IMR-90 (cell line): Measurements from ENCODE around the gene NPAS3. TPM values are rescaled to one million over a fixed set of nuclear protein-coding genes. Genes with fewer than 3 reads are reported as not detected.

ENCODE experiments used
- ATAC-seq: fragments of 200-7000 bp; cut with Tn5 transposase; 2 replicates; pipeline ENCODE4 v1.9.1; 2020; ENCODE audit warnings: low read depth, mild to moderate bottlenecking, moderate library complexity
- BruUV-seq: library from RNA; stranded (reverse); fragments of 400-500 nt; replicated peaks from 2 replicates; lab custom pipeline; 2021; lab: Mats Ljungman, UMichigan
- CTCF ChIA-PET: fragments of 300-600 bp; formaldehyde crosslinking; extraction: SDS; loops from one replicate; lab custom pipeline; 2021; ENCODE audit warnings: antibody characterized with exemption; lab: Yijun Ruan, JAX
- POLR2A ChIA-PET: fragments of 300-600 bp; sonication (Branson Sonifier 250); formaldehyde crosslinking; loops from one replicate; lab custom pipeline; 2022; ENCODE audit warnings: antibody characterized with exemption; ENCODE audit not compliant: unreplicated experiment; lab: Charles Lee
- DNase-seq: peaks from one replicate; pipeline ENCODE4 v3.0.0; 2013
- H2AFZ ChIP-seq: replicated peaks from 2 replicates; pipeline ENCODE3; 2013; ENCODE audit warnings: low read length, mild to moderate bottlenecking; ENCODE audit not compliant: poor library complexity
- H2AK5ac ChIP-seq: 2 replicates; pipeline ENCODE4 v1.6.1; 2013; ENCODE audit warnings: low read depth, low read length, inconsistent platforms
- H2AK9ac ChIP-seq: replicated peaks from 2 replicates; pipeline ENCODE3; 2013; ENCODE audit warnings: mild to moderate bottlenecking, low read depth, low read length, moderate library complexity; ENCODE audit not compliant: poor library complexity
- H2BK120ac ChIP-seq: 2 replicates; pipeline ENCODE4 v1.6.1; 2013; ENCODE audit warnings: low read depth, low read length, inconsistent platforms
- H2BK15ac ChIP-seq: 3 replicates; pipeline ENCODE4 v1.6.1; 2013; ENCODE audit warnings: low read depth, low read length, inconsistent platforms
- H2BK20ac ChIP-seq: 2 replicates; pipeline ENCODE4 v1.6.1; 2013; ENCODE audit warnings: low read depth, mild to moderate bottlenecking, inconsistent platforms, low read length, moderate library complexity
- H2BK5ac ChIP-seq: 2 replicates; pipeline ENCODE4 v1.6.1; 2013; ENCODE audit warnings: mild to moderate bottlenecking, low read depth, low read length, inconsistent platforms; ENCODE audit not compliant: poor library complexity, severe bottlenecking
- H3K14ac ChIP-seq: replicated peaks from 2 replicates; pipeline ENCODE4 v1.6.1; 2013; ENCODE audit warnings: low read depth, low read length, inconsistent platforms
- H3K18ac ChIP-seq: 2 replicates; pipeline ENCODE4 v1.6.1; 2013; ENCODE audit warnings: low read depth, low read length, control low read depth
- H3K23ac ChIP-seq: 2 replicates; pipeline ENCODE4 v1.6.1; 2013; ENCODE audit warnings: low read depth, low read length, inconsistent platforms
- H3K27ac ChIP-seq: 2 replicates; pipeline ENCODE4 v1.5.1; 2013; ENCODE audit warnings: mild to moderate bottlenecking, control low read depth, low read length; ENCODE audit not compliant: insufficient read depth
- H3K27me3 ChIP-seq: 2 replicates; pipeline ENCODE4 v1.6.1; 2013; ENCODE audit warnings: low read length; ENCODE audit not compliant: control insufficient read depth, insufficient read depth
- H3K36me3 ChIP-seq: 2 replicates; pipeline ENCODE4 v1.6.1; 2013; ENCODE audit warnings: low read length, mixed read lengths; ENCODE audit not compliant: control insufficient read depth, insufficient read depth
- H3K4ac ChIP-seq: 2 replicates; pipeline ENCODE4 v1.6.1; 2013; ENCODE audit warnings: low read depth, low read length, inconsistent platforms
- H3K4me1 ChIP-seq: 2 replicates; pipeline ENCODE4 v1.6.1; 2013; ENCODE audit warnings: low read length, mixed read lengths; ENCODE audit not compliant: control insufficient read depth, insufficient read depth
- H3K4me2 ChIP-seq: 2 replicates; pipeline ENCODE4 v1.6.1; 2013; ENCODE audit warnings: low read depth, mild to moderate bottlenecking, control low read depth, low read length, moderate library complexity
- H3K4me3 ChIP-seq: 2 replicates; pipeline ENCODE4 v1.5.1; 2013; ENCODE audit warnings: low read depth, mild to moderate bottlenecking, control low read depth, low read length, moderate library complexity; ENCODE audit not compliant: insufficient read depth
- H3K56ac ChIP-seq: 2 replicates; pipeline ENCODE4 v1.6.1; 2013; ENCODE audit warnings: low read length, inconsistent platforms; ENCODE audit not compliant: insufficient read depth; ENCODE audit errors: extremely low read depth
- H3K79me1 ChIP-seq, 2 experiments: 2 replicates each; pipeline ENCODE4 v1.6.1; 2013; ENCODE audit warnings: low read length in 2 of 2, inconsistent platforms in 1 of 2, low read depth in 1 of 2
- H3K9ac ChIP-seq: 2 replicates; pipeline ENCODE4 v1.6.1; 2013; ENCODE audit warnings: low read depth, low read length, control low read depth
- H3K9me1 ChIP-seq: 2 replicates; pipeline ENCODE4 v1.6.1; 2013; ENCODE audit warnings: low read length, inconsistent platforms; ENCODE audit not compliant: insufficient read depth
- H3K9me3 ChIP-seq: 2 replicates; pipeline ENCODE4 v1.6.1; 2013; ENCODE audit warnings: low read length; ENCODE audit not compliant: control insufficient read depth, insufficient read depth
- H4K20me1 ChIP-seq: 2 replicates; pipeline ENCODE4 v1.6.1; 2013; ENCODE audit warnings: low read length, inconsistent platforms; ENCODE audit not compliant: insufficient read depth
- H4K5ac ChIP-seq: 2 replicates; pipeline ENCODE4 v1.6.1; 2013; ENCODE audit warnings: mild to moderate bottlenecking, low read depth, low read length, control low read depth
- H4K8ac ChIP-seq, 2 experiments: 2 replicates each; pipeline ENCODE4 v1.6.1; 2013; ENCODE audit warnings: low read depth in 2 of 2, low read length in 2 of 2, control low read depth in 1 of 2, inconsistent platforms in 1 of 2
- H4K91ac ChIP-seq: 2 replicates; pipeline ENCODE4 v1.6.1; 2013; ENCODE audit warnings: low read depth, low read length, inconsistent platforms; ENCODE audit not compliant: insufficient read depth
- BHLHE40 ChIP-seq: fragments of 150-350 bp; IDR thresholded peaks from 2 replicates; pipeline ENCODE4 v1.6.1; 2016; ENCODE audit warnings: mild to moderate bottlenecking, low read depth, low read length
- CEBPB ChIP-seq: IDR thresholded peaks from 2 replicates; pipeline ENCODE4 v1.6.1; 2012; ENCODE audit warnings: low read depth, low read length, improper control_type of control experiment
- CTCF ChIP-seq: conservative IDR thresholded peaks from 2 replicates; pipeline ENCODE4 v1.5.1; 2012; ENCODE audit warnings: mild to moderate bottlenecking, low read depth, low read length, improper control_type of control experiment
- FOS ChIP-seq: fragments of 150-350 bp; IDR thresholded peaks from 2 replicates; pipeline ENCODE4 v1.6.1; 2016; ENCODE audit warnings: low read depth, low read length
- MAFK ChIP-seq: IDR thresholded peaks from 2 replicates; pipeline ENCODE4 v1.6.1; 2012; ENCODE audit warnings: low read depth, low read length, improper control_type of control experiment
- MAZ ChIP-seq: IDR thresholded peaks from 2 replicates; pipeline ENCODE4 v1.6.1; 2012; ENCODE audit warnings: low read depth, mild to moderate bottlenecking, low read length, improper control_type of control experiment, moderate library complexity, borderline replicate concordance
- POLR2A ChIP-seq: IDR thresholded peaks from 2 replicates; pipeline ENCODE4 v1.6.1; 2012; ENCODE audit warnings: mild to moderate bottlenecking, low read depth, low read length
- RAD21 ChIP-seq: IDR thresholded peaks from 2 replicates; pipeline ENCODE4 v1.6.1; 2012; ENCODE audit warnings: low read length, improper control_type of control experiment
- RCOR1 ChIP-seq: IDR thresholded peaks from 2 replicates; pipeline ENCODE4 v1.6.1; 2012; ENCODE audit warnings: mild to moderate bottlenecking, low read length, improper control_type of control experiment; ENCODE audit not compliant: insufficient replicate concordance
- SMC3 ChIP-seq: fragments of 150-350 bp; IDR thresholded peaks from 2 replicates; pipeline ENCODE4 v1.6.1; 2016; ENCODE audit warnings: low read depth, mild to moderate bottlenecking, antibody characterized with exemption, low read length, moderate library complexity
- WGBS, 2 experiments: methylation state at CpG; one replicate each; pipeline versions ENCODE4 v1.1.5 to v1.1.7; 2013; ENCODE audit warnings: missing lambda C conversion rate in 2 of 2; ENCODE audit not compliant: insufficient read length in 1 of 2; ENCODE audit errors: extremely low coverage in 2 of 2; 5-methylcytosine and 5-hydroxymethylcytosine counted together
- dilution Hi-C: fragments of 300-500 bp; cut with HindIII; formaldehyde crosslinking; loops from one replicate; pipeline ENCODE4 v1.14.3; 2018; ENCODE audit warnings: low sequenced_read_pairs; ENCODE audit not compliant: unreplicated experiment
- in situ Hi-C: fragments of 300-500 bp; cut with MboI; formaldehyde crosslinking; loops from 3 replicates; pipeline ENCODE4 v1.14.3; 2019; ENCODE audit warnings: low sequenced_read_pairs, inconsistent platforms, mixed read lengths
- intact Hi-C: fragments of 100-400 bp; cut with micrococcal nuclease; formaldehyde crosslinking; loops from 2 replicates; pipeline ENCODE4 v1.10.0; 2022
- polyA plus RNA-seq, 3 experiments: library from polyadenylated mRNA; depleted of rRNA; stranded (reverse); fragments of >200 nt; gene quantifications; 2 replicates each; pipeline ENCODE4 v1.2.3, GENCODE V29; 2012; ENCODE audit warnings: low replicate concordance in 1 of 3
- total RNA-seq: library from RNA; depleted of rRNA; stranded (reverse); fragments of >200 nt; gene quantifications from 2 replicates; pipeline ENCODE4 v1.2.3, GENCODE V29; 2012
- TF ChIP-seq, protein P1 (sequence below): fragments of 150-350 bp; IDR thresholded peaks from 2 replicates; pipeline ENCODE4 v1.6.1; 2017; ENCODE audit warnings: mild to moderate bottlenecking, antibody characterized with exemption, low read length, low read depth
- TF ChIP-seq, protein P2 (sequence below): fragments of 150-350 bp; IDR thresholded peaks from 2 replicates; pipeline ENCODE4 v1.6.1; 2016; ENCODE audit warnings: low read depth, mild to moderate bottlenecking, low read length, moderate library complexity, borderline replicate concordance

NPAS3 gene
- total and polyA plus RNA-seq, 2 of the 4 experiments (the other 2 are of a cell fraction) = not detected

DNA sequence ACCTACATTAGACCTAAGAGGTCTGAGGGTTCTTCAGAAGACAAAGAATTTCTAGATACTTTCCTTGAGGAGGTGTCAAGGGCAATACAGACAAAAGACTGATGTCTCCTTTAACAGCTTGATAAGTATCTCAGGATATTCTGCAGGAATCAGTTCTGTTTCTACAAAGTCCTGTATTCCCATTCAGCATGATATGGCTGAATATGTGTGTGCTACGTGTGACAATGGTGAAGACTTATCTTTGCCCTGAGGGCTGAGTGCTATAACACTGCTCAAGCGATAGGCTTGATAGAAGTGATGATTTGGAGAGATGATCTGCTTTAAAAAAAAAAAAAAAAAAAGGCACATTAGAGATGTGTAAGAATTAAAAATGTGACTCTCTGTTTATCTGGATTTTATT is 582.5 kb downstream of the NPAS3 start:
- H3K4me2 ChIP-seq = no peak overlapping the region
- no peak overlapping the region for H2AK9ac ChIP-seq
- no peaks in the 10 kb centered on the region for H3K9me3 ChIP-seq
- H2BK5ac ChIP-seq = no peak overlapping the region
- no peak for TF ChIP-seq SMC3
- no peak for TF ChIP-seq POLR2A
- TF ChIP-seq CTCF = no peak
- no peak for TF ChIP-seq FOS
- no peak for TF ChIP-seq RAD21
- TF ChIP-seq RCOR1 = no peak
- TF ChIP-seq, protein P1, sequence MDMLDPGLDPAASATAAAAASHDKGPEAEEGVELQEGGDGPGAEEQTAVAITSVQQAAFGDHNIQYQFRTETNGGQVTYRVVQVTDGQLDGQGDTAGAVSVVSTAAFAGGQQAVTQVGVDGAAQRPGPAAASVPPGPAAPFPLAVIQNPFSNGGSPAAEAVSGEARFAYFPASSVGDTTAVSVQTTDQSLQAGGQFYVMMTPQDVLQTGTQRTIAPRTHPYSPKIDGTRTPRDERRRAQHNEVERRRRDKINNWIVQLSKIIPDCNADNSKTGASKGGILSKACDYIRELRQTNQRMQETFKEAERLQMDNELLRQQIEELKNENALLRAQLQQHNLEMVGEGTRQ = no peak
- no peak for TF ChIP-seq BHLHE40
- TF ChIP-seq, protein P2, sequence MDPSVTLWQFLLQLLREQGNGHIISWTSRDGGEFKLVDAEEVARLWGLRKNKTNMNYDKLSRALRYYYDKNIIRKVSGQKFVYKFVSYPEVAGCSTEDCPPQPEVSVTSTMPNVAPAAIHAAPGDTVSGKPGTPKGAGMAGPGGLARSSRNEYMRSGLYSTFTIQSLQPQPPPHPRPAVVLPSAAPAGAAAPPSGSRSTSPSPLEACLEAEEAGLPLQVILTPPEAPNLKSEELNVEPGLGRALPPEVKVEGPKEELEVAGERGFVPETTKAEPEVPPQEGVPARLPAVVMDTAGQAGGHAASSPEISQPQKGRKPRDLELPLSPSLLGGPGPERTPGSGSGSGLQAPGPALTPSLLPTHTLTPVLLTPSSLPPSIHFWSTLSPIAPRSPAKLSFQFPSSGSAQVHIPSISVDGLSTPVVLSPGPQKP = no peak
- TF ChIP-seq CEBPB = no peak
- TF ChIP-seq MAFK = no peak
- no peak for TF ChIP-seq MAZ
- H3K56ac ChIP-seq = no peak overlapping the region
- no peak overlapping the region for H2BK120ac ChIP-seq
- no peak for DNase-seq
- H3K9me1 ChIP-seq = no peaks in the 10 kb centered on the region
- no peak for ATAC-seq
- H2BK15ac ChIP-seq = no peak overlapping the region
- no CpG with 5 or more reads among the region's 2 CpGs for WGBS, 2 experiments
- no peak overlapping the region for H4K8ac ChIP-seq
- ChIA-PET CTCF (no interaction called here), POLR2A (no interaction called here)
- no peak overlapping the region for H4K91ac ChIP-seq
- in situ Hi-C loops (no loop called here), intact Hi-C loops (no loop called here), dilution Hi-C loops (no loop called here)
- H3K18ac ChIP-seq = no peak overlapping the region
- no peak overlapping the region for H3K14ac ChIP-seq
- no peak overlapping the region for H3K4me3 ChIP-seq
- BruUV-seq = no TSS peak
- H3K27me3 ChIP-seq = no peaks in the 10 kb centered on the region
- H3K27ac ChIP-seq = no peak overlapping the region
- no peak overlapping the region for H4K5ac ChIP-seq
- H3K23ac ChIP-seq = no peak overlapping the region
- no peak overlapping the region for H2AFZ ChIP-seq
- H3K4me1 ChIP-seq = no peaks in the 10 kb centered on the region
- H3K9ac ChIP-seq = no peak overlapping the region
- no peak overlapping the region for H3K4ac ChIP-seq
- no peaks in the 10 kb centered on the region for H3K79me1 ChIP-seq
- H2BK20ac ChIP-seq = no peak overlapping the region
- no peaks in the 10 kb centered on the region for H4K20me1 ChIP-seq
- no peaks in the 10 kb centered on the region for H3K36me3 ChIP-seq
- no peak overlapping the region for H2AK5ac ChIP-seq
